Liver (tissue), 9 donors: ENCODE measurements around the gene UNC5CL. TPM values are rescaled to one million over a fixed set of nuclear protein-coding genes. Genes with fewer than 3 reads are reported as not detected.

Experiments used
- DNase-seq: peaks from one replicate; pipeline ENCODE4 v3.0.0-alpha.2; 2017; ENCODE audit warnings: low spot score
- H3K27ac ChIP-seq, 2 donors: one replicate each; pipeline ENCODE4 v1.7.0; 2013; ENCODE audit warnings: inconsistent platforms in 2 of 2, low read length in 2 of 2, control low read depth in 1 of 2, low read depth in 1 of 2, mild to moderate bottlenecking in 1 of 2
- H3K27me3 ChIP-seq, 4 donors: one replicate each; pipeline versions ENCODE4 v1.6.1 to v1.7.0; 2013; ENCODE audit warnings: low read length in 3 of 4, inconsistent platforms in 1 of 4, mild to moderate bottlenecking in 1 of 4, moderate library complexity in 1 of 4; ENCODE audit not compliant: control insufficient read depth in 4 of 4, insufficient read depth in 4 of 4
- H3K36me3 ChIP-seq, 4 donors: one replicate each; pipeline versions ENCODE4 v1.6.1 to v1.7.0; 2013; ENCODE audit warnings: low read length in 3 of 4, mild to moderate bottlenecking in 3 of 4, low read depth in 1 of 4, moderate library complexity in 1 of 4; ENCODE audit not compliant: control insufficient read depth in 4 of 4, insufficient read depth in 3 of 4
- H3K4me1 ChIP-seq, 4 donors: one replicate each; pipeline versions ENCODE4 v1.6.1 to v1.7.0; 2013; ENCODE audit warnings: low read length in 3 of 4, mild to moderate bottlenecking in 3 of 4, moderate library complexity in 1 of 4; ENCODE audit not compliant: control insufficient read depth in 4 of 4, insufficient read depth in 4 of 4
- H3K4me3 ChIP-seq, 3 donors: one replicate each; pipeline versions ENCODE4 v1.6.1 to v1.7.0; 2013; ENCODE audit warnings: low read length in 3 of 3, control low read depth in 1 of 3, low read depth in 1 of 3, mild to moderate bottlenecking in 1 of 3
- H3K9ac ChIP-seq, 2 donors: one replicate each; pipeline ENCODE4 v1.7.0; 2013; ENCODE audit warnings: low read length in 2 of 2, mild to moderate bottlenecking in 2 of 2, moderate library complexity in 2 of 2, control low read depth in 1 of 2, low read depth in 1 of 2
- H3K9me3 ChIP-seq, 4 donors: one replicate each; pipeline versions ENCODE4 v1.6.1 to v1.7.0; 2013; ENCODE audit warnings: low read length in 3 of 4; ENCODE audit not compliant: control insufficient read depth in 4 of 4
- EGR1 ChIP-seq, 2 donors: IDR thresholded peaks; 2 replicates each; pipeline ENCODE4 v1.6.1; 2016 to 2018; ENCODE audit warnings: antibody characterized with exemption in 2 of 2, low read depth in 2 of 2
- GABPA ChIP-seq, 2 donors: IDR thresholded peaks in 1 of 2; conservative IDR thresholded peaks in 1 of 2; 2 replicates each; pipeline ENCODE4 v1.6.1; 2016; ENCODE audit warnings: antibody characterized with exemption in 2 of 2, mild to moderate bottlenecking in 1 of 2, moderate library complexity in 1 of 2
- HNF4A ChIP-seq, 2 donors: conservative IDR thresholded peaks; 2 replicates each; pipeline ENCODE4 v1.6.1; 2016; ENCODE audit warnings: antibody characterized with exemption in 2 of 2, mild to moderate bottlenecking in 2 of 2
- HNF4G ChIP-seq: IDR thresholded peaks from 2 replicates; pipeline ENCODE4 v1.6.1; 2016; ENCODE audit warnings: antibody characterized with exemption
- NR2F2 ChIP-seq: IDR thresholded peaks from 2 replicates; pipeline ENCODE4 v1.6.1; 2016; ENCODE audit warnings: antibody characterized with exemption
- RXRA ChIP-seq, 2 donors: IDR thresholded peaks; 2 replicates each; pipeline ENCODE4 v1.6.1; 2017 to 2018; ENCODE audit warnings: antibody characterized with exemption in 2 of 2, mild to moderate bottlenecking in 1 of 2
- YY1 ChIP-seq: IDR thresholded peaks from 2 replicates; pipeline ENCODE4 v1.6.1; 2016; ENCODE audit warnings: antibody characterized with exemption, mild to moderate bottlenecking
- WGBS: extraction: QIAGEN DNeasy Blood & Tissue Kit; methylation state at CpG from one replicate; pipeline ENCODE4 v1.1.7; 2013; 5-methylcytosine and 5-hydroxymethylcytosine counted together
- polyA plus RNA-seq, 2 donors: library from polyadenylated mRNA; stranded (reverse) in 1 of 2; unstranded in 1 of 2; fragments of 200-250 nt in 1 of 2; fragments of >200 nt in 1 of 2; fragmentation: Nextera tagmentation in 1 of 2; extraction: Ambion mirVana in 1 of 2; gene quantifications; one replicate each; pipeline versions ENCODE4 v1.2.1 to v1.2.3, GENCODE V29; 2013 to 2015
- total RNA-seq, 2 donors: library from RNA; depleted of rRNA; stranded (reverse); fragments of >200 nt; gene quantifications; one replicate each; pipeline ENCODE4 v1.2.3, GENCODE V29; 2014
- TF ChIP-seq, protein P1 (sequence below): IDR thresholded peaks from 2 replicates; pipeline ENCODE4 v1.6.1; 2016; ENCODE audit warnings: antibody characterized with exemption
- TF ChIP-seq, protein P2 (sequence below): fragments of 150-350 bp; IDR thresholded peaks from 2 replicates; pipeline ENCODE4 v1.5.1; 2017; ENCODE audit warnings: improper control_type of control experiment, low read depth, low read length; ENCODE audit not compliant: missing input control
- TF ChIP-seq, protein P3 (sequence below): IDR thresholded peaks from 2 replicates; pipeline ENCODE4 v1.6.1; 2016; ENCODE audit warnings: antibody characterized with exemption, mild to moderate bottlenecking
- donor health status: healthy.
- donor health status: healthy.
- donor health status: healthy.
- donor health status: healthy.
- donor health status: healthy.

The UNC5CL gene
- total and polyA plus RNA-seq, 4 donors = 4.7 to 41.9 (median 17.2) TPM

DNA sequence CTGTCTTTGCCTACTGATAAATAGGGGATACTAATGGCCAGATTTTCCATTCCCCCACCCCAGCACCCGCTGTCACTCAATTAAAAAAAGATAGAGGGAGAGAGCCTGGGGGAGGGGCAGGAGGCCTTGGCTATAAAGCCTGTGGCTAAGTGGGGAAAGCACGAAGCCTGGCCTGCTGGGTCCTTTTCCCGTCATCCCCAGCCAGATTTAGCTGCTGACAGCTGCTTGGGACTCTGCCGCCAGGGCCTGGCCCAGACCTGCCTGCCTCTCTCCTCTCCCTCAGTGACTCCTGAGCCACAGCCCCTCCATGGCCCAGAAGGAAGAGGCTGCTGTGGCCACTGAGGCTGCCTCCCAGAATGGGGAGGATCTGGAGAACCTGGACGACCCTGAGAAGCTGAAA lies 14.0 kb upstream of the UNC5CL start, which contains the start of gene APOBEC2:
Gene APOBEC2 (plus strand): TSS at position 162 of the 400 bp plus-strand sequence. CDS start 146 bp downstream, at position 308.
- TF ChIP-seq, protein P1, sequence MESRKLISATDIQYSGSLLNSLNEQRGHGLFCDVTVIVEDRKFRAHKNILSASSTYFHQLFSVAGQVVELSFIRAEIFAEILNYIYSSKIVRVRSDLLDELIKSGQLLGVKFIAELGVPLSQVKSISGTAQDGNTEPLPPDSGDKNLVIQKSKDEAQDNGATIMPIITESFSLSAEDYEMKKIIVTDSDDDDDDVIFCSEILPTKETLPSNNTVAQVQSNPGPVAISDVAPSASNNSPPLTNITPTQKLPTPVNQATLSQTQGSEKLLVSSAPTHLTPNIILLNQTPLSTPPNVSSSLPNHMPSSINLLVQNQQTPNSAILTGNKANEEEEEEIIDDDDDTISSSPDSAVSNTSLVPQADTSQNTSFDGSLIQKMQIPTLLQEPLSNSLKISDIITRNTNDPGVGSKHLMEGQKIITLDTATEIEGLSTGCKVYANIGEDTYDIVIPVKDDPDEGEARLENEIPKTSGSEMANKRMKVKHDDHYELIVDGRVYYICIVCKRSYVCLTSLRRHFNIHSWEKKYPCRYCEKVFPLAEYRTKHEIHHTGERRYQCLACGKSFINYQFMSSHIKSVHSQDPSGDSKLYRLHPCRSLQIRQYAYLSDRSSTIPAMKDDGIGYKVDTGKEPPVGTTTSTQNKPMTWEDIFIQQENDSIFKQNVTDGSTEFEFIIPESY = no peak
- no peak for TF ChIP-seq RXRA (IDR thresholded peaks at IDR 0.05)
- TF ChIP-seq YY1 = no peak
- TF ChIP-seq, protein P2, sequence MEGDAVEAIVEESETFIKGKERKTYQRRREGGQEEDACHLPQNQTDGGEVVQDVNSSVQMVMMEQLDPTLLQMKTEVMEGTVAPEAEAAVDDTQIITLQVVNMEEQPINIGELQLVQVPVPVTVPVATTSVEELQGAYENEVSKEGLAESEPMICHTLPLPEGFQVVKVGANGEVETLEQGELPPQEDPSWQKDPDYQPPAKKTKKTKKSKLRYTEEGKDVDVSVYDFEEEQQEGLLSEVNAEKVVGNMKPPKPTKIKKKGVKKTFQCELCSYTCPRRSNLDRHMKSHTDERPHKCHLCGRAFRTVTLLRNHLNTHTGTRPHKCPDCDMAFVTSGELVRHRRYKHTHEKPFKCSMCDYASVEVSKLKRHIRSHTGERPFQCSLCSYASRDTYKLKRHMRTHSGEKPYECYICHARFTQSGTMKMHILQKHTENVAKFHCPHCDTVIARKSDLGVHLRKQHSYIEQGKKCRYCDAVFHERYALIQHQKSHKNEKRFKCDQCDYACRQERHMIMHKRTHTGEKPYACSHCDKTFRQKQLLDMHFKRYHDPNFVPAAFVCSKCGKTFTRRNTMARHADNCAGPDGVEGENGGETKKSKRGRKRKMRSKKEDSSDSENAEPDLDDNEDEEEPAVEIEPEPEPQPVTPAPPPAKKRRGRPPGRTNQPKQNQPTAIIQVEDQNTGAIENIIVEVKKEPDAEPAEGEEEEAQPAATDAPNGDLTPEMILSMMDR = no peak
- no peak for TF ChIP-seq EGR1 (IDR thresholded peaks at IDR 0.05; ENCODE audit: low read depth in 2 of 2)
- no peak for TF ChIP-seq GABPA (IDR thresholded peaks at IDR 0.05 in 1 of 2, conservative IDR thresholded peaks at IDR 0.05 in 1 of 2)
- TF ChIP-seq NR2F2 = no peak
- TF ChIP-seq HNF4A (conservative IDR thresholded peaks at IDR 0.05) = no peak
- no peak for TF ChIP-seq HNF4G
- no peaks in the 10 kb centered on the region for H3K27me3 ChIP-seq
- H3K4me1 ChIP-seq = no peaks in the 10 kb centered on the region
- 92% methylated on average over 5 of the region's 5 CpGs for WGBS
- no peak within 1 kb of the TSS for H3K9ac ChIP-seq
- no peak within 1 kb of the TSS for H3K27ac ChIP-seq
- H3K9me3 ChIP-seq = no peaks in the 10 kb centered on the region
- peak; percentile 29 for DNase-seq
- H3K36me3 ChIP-seq = peaks cover 0 to 2% (median 1%) of the 10 kb centered on the region in 4 donors
- no peak within 1 kb of the TSS for H3K4me3 ChIP-seq

DNA sequence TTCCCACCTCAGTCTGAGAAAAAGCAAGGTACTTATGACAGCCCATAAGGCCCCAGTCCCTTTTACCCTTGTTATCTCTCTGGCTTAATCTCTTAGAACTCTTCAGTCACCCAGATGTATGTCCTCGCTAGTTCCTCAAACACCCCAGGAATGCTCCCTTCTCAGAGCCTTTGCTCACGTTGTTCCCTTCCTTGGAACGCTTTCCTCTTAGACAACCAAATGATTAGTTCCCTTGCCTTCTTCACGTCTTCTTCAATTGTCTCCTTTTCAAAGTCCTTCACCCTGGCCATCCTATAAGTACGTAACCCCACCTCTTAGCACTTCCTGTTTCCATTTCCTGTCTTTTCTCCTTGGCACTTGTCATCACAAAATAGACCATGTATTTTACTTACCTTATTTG lies 12.9 kb upstream of the UNC5CL start:
- Histone ChIP-seq H3K4me3 (no peak overlapping the region), H3K9me3 (no peaks in the 10 kb centered on the region), H3K4me1 (peaks cover 0 to 4% (median 3%) of the 10 kb centered on the region in 4 donors), H3K9ac (no peak overlapping the region), H3K36me3 (peaks cover 0 to 2% (median 1%) of the 10 kb centered on the region in 4 donors), H3K27ac (no peak overlapping the region), H3K27me3 (no peaks in the 10 kb centered on the region)
- DNase-seq = no peak
- TF ChIP-seq RXRA (IDR thresholded peaks at IDR 0.05) = no peak
- TF ChIP-seq, protein P3, sequence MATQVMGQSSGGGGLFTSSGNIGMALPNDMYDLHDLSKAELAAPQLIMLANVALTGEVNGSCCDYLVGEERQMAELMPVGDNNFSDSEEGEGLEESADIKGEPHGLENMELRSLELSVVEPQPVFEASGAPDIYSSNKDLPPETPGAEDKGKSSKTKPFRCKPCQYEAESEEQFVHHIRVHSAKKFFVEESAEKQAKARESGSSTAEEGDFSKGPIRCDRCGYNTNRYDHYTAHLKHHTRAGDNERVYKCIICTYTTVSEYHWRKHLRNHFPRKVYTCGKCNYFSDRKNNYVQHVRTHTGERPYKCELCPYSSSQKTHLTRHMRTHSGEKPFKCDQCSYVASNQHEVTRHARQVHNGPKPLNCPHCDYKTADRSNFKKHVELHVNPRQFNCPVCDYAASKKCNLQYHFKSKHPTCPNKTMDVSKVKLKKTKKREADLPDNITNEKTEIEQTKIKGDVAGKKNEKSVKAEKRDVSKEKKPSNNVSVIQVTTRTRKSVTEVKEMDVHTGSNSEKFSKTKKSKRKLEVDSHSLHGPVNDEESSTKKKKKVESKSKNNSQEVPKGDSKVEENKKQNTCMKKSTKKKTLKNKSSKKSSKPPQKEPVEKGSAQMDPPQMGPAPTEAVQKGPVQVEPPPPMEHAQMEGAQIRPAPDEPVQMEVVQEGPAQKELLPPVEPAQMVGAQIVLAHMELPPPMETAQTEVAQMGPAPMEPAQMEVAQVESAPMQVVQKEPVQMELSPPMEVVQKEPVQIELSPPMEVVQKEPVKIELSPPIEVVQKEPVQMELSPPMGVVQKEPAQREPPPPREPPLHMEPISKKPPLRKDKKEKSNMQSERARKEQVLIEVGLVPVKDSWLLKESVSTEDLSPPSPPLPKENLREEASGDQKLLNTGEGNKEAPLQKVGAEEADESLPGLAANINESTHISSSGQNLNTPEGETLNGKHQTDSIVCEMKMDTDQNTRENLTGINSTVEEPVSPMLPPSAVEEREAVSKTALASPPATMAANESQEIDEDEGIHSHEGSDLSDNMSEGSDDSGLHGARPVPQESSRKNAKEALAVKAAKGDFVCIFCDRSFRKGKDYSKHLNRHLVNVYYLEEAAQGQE = no peak
- no peak for TF ChIP-seq HNF4A (conservative IDR thresholded peaks at IDR 0.05)
- TF ChIP-seq HNF4G = no peak
- TF ChIP-seq NR2F2 = no peak
- 80% methylated on average over 5 of the region's 5 CpGs for WGBS
